Loucy (cell line): ENCODE measurements around the gene XPC.

Source experiments
- H2AFZ ChIP-seq: fragments of 200-600 bp; sonication (generic); 2 replicates; pipeline ENCODE4 v1.6.0; 2016; ENCODE audit warnings: antibody characterized with exemption, mild to moderate bottlenecking, low read length, moderate library complexity
- H3F3A ChIP-seq: fragments of 200-600 bp; 2 replicates; pipeline ENCODE4 v1.6.0; 2016; ENCODE audit warnings: antibody characterized with exemption, low read depth, mild to moderate bottlenecking
- H3K27me3 ChIP-seq: fragments of 200-600 bp; sonication (generic); 2 replicates; pipeline ENCODE4 v1.6.1; 2014; ENCODE audit warnings: low read length, mild to moderate bottlenecking; ENCODE audit not compliant: insufficient read depth, poor library complexity, severe bottlenecking
- H3K36me3 ChIP-seq: fragments of 200-600 bp; sonication (generic); 2 replicates; pipeline ENCODE4 v1.6.1; 2016; ENCODE audit warnings: low read length; ENCODE audit not compliant: insufficient read depth
- H3K4me1 ChIP-seq: fragments of 200-600 bp; sonication (generic); 2 replicates; pipeline ENCODE4 v1.5.1; 2014; ENCODE audit warnings: low read length, mild to moderate bottlenecking; ENCODE audit not compliant: insufficient read depth, poor library complexity, severe bottlenecking
- H3K4me2 ChIP-seq: fragments of 200-600 bp; sonication (generic); 2 replicates; pipeline ENCODE4 v1.6.0; 2014; ENCODE audit warnings: antibody characterized with exemption, low read length, low read depth, mild to moderate bottlenecking; ENCODE audit not compliant: poor library complexity, severe bottlenecking
- H3K4me3 ChIP-seq: fragments of 200-600 bp; sonication (generic); 2 replicates; pipeline ENCODE4 v1.5.1; 2014; ENCODE audit warnings: low read length, mild to moderate bottlenecking, mixed read lengths; ENCODE audit not compliant: poor library complexity, severe bottlenecking
- H3K79me2 ChIP-seq: fragments of 200-600 bp; sonication (generic); 2 replicates; pipeline ENCODE4 v1.6.1; 2014; ENCODE audit warnings: low read length; ENCODE audit not compliant: insufficient read depth
- H3K9ac ChIP-seq: fragments of 200-600 bp; sonication (generic); 2 replicates; pipeline ENCODE4 v1.6.0; 2014; ENCODE audit warnings: mild to moderate bottlenecking, low read depth, low read length, moderate library complexity; ENCODE audit not compliant: poor library complexity, severe bottlenecking
- H3K9me2 ChIP-seq: fragments of 200-600 bp; sonication (generic); replicated peaks from 2 replicates; pipeline ENCODE4 v1.6.1; 2016; ENCODE audit warnings: low read depth, low read length, mixed read lengths
- H3K9me3 ChIP-seq: fragments of 200-600 bp; sonication (generic); 2 replicates; pipeline ENCODE4 v1.6.1; 2014; ENCODE audit warnings: mild to moderate bottlenecking, antibody characterized with exemption, low read length, low read depth; ENCODE audit not compliant: insufficient read depth
- H4K20me1 ChIP-seq: fragments of 200-600 bp; sonication (generic); 2 replicates; pipeline ENCODE4 v1.6.0; 2014; ENCODE audit warnings: antibody characterized with exemption, low read length, mild to moderate bottlenecking; ENCODE audit not compliant: insufficient read depth, poor library complexity, severe bottlenecking
- CTCF ChIP-seq: fragments of 200-600 bp; sonication (generic); conservative IDR thresholded peaks from 2 replicates; pipeline ENCODE4 v1.5.1; 2014; ENCODE audit warnings: mild to moderate bottlenecking, antibody characterized with exemption, low read length
- EZH2phosphoT487 ChIP-seq: fragments of 200-600 bp; IDR thresholded peaks from 2 replicates; pipeline ENCODE4 v1.6.1; 2018; ENCODE audit warnings: antibody characterized with exemption, mild to moderate bottlenecking, moderate library complexity, borderline replicate concordance

Gene XPC

DNA sequence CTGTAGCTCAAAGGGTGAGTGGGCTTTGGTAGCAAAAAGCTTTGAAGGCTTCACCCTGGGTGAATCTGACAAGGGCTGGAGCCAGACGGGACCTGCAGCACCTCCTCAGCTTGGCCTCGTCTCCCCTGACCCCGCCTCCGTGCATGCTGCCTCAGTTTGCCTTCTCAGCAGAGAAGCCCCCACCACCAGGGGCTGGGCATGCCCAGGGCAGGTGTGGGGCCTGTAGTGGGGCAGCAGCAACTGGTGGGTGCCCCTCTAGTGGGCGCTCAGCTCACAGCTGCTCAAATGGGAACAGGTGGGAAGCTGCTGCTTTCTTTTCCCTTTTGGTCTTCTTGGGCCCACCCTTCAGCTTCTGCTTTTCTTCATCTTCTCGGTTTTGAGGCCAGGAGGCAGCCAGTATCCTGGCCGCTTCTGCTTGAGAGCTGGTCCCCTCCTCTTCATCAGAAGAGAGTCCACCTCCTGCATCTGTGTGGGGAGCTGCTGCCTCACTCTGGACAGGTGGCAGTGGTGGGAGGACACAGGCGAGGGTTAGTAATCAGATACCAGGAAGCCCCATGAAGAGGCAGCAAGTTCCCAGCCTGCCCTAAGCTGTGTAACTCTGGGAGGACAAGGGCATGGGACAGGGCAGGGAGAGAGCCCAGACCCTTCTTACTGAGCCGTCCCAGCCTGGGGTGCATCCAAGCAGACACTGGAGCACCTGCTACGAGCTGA lies 32.6 kb downstream of the XPC start:
- no peaks in the 10 kb centered on the region for H3F3A ChIP-seq
- no peaks in the 10 kb centered on the region for H3K79me2 ChIP-seq
- H3K4me3 ChIP-seq, result no peak overlapping the region
- no peak overlapping the region for H2AFZ ChIP-seq
- no peaks in the 10 kb centered on the region for H3K9me3 ChIP-seq
- no peak overlapping the region for H3K4me2 ChIP-seq
- H3K36me3 ChIP-seq, result peaks cover 5% of the 10 kb centered on the region; the same call in 1 of the 2 replicates
- H3K27me3 ChIP-seq, result no peaks in the 10 kb centered on the region
- H3K9me2 ChIP-seq, result no peaks in the 10 kb centered on the region
- TF ChIP-seq EZH2phosphoT487 (no peak), CTCF (no peak)
- peaks cover 12% of the 10 kb centered on the region for H3K4me1 ChIP-seq
- H4K20me1 ChIP-seq, result peaks cover 6% of the 10 kb centered on the region
- no peak overlapping the region for H3K9ac ChIP-seq

- no peak overlapping the region for H3K9ac ChIP-seq
- no peak overlapping the region for H3K4me2 ChIP-seq
- H3K9me2 ChIP-seq, result no peaks in the 10 kb centered on the region
- H3K27me3 ChIP-seq, result no peaks in the 10 kb centered on the region
- H3F3A ChIP-seq, result no peaks in the 10 kb centered on the region
- H3K36me3 ChIP-seq, result peaks cover 5% of the 10 kb centered on the region; the same call in 1 of the 2 replicates
- H4K20me1 ChIP-seq, result peaks cover 6% of the 10 kb centered on the region
- H3K4me1 ChIP-seq, result peaks cover 12% of the 10 kb centered on the region
- no peak overlapping the region for H3K4me3 ChIP-seq
- TF ChIP-seq EZH2phosphoT487 (no peak), CTCF (no peak)
- H3K9me3 ChIP-seq, result no peaks in the 10 kb centered on the region
- no peak overlapping the region for H2AFZ ChIP-seq
- H3K79me2 ChIP-seq, result no peaks in the 10 kb centered on the region
Measured at GRCh38 chr3:14145236-14145635, 33.2 kb downstream of the XPC start.

GRCh38 chr3:14144423-14145075 lies 33.9 kb downstream of the XPC start:
- H3F3A ChIP-seq, result no peaks in the 10 kb centered on the region
- no peak overlapping the region for H2AFZ ChIP-seq
- H4K20me1 ChIP-seq, result peaks cover 6% of the 10 kb centered on the region
- H3K27me3 ChIP-seq, result no peaks in the 10 kb centered on the region
- H3K9me3 ChIP-seq, result no peaks in the 10 kb centered on the region
- H3K4me3 ChIP-seq, result no peak overlapping the region
- H3K9me2 ChIP-seq, result no peaks in the 10 kb centered on the region
- peak overlapping the region; percentile 12 for H3K9ac ChIP-seq
- H3K4me2 ChIP-seq, result peak overlapping the region; percentile 54
- H3K36me3 ChIP-seq, result peaks cover 5% of the 10 kb centered on the region; the same call in 1 of the 2 replicates
- H3K4me1 ChIP-seq, result peaks cover 12% of the 10 kb centered on the region
- H3K79me2 ChIP-seq, result no peaks in the 10 kb centered on the region
- TF ChIP-seq EZH2phosphoT487, result no peak
- TF ChIP-seq CTCF, result no peak
